ENCODE measurements around the gene ZBTB22. TPM values are rescaled to one million over a fixed set of nuclear protein-coding genes. Genes with fewer than 3 reads are reported as not detected.

ZBTB22 gene
- total RNA-seq, 6 experiments from 2014 or later: 15.2 to 19.9 (median 17.0) TPM

DNA sequence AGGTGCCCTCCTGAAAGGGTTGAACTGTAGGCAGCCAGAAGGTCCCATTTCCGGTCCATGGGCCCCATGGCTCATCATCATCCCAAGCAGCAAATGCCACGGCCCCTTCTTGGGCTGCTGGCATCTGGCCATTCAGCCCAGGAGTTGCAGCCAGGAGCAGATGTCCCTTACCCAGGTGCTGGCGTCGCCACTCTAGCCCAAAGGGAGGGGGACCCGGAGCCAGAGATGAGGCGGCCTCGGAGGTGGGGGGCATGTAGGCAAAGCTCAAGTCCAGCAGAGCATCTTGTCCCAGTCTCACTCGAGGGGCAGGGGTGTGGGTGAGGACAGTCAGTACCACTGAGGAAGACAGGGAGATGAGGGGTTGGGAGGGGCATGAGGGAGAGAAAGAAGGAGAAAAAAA is 12.5 kb downstream of the ZBTB22 start:
- TF ChIP-seq, protein P1, sequence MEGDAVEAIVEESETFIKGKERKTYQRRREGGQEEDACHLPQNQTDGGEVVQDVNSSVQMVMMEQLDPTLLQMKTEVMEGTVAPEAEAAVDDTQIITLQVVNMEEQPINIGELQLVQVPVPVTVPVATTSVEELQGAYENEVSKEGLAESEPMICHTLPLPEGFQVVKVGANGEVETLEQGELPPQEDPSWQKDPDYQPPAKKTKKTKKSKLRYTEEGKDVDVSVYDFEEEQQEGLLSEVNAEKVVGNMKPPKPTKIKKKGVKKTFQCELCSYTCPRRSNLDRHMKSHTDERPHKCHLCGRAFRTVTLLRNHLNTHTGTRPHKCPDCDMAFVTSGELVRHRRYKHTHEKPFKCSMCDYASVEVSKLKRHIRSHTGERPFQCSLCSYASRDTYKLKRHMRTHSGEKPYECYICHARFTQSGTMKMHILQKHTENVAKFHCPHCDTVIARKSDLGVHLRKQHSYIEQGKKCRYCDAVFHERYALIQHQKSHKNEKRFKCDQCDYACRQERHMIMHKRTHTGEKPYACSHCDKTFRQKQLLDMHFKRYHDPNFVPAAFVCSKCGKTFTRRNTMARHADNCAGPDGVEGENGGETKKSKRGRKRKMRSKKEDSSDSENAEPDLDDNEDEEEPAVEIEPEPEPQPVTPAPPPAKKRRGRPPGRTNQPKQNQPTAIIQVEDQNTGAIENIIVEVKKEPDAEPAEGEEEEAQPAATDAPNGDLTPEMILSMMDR (IDR thresholded peaks at IDR 0.05): no peak
- peak overlapping the region; percentile 11; the same call in 1 of the 2 replicates for H3K27ac Mint-ChIP-seq
- H3K4me3 Mint-ChIP-seq: no peak overlapping the region
- H3K27me3 Mint-ChIP-seq (ENCODE audit: insufficient read depth): peaks cover 2% of the 10 kb centered on the region
- H3K4me1 Mint-ChIP-seq (ENCODE audit: low read depth): peaks cover 17% of the 10 kb centered on the region
- DNase-seq: no peak
- no peaks in the 10 kb centered on the region for H3K9me3 Mint-ChIP-seq
- peaks cover 9% of the 10 kb centered on the region; the same call in 1 of the 2 replicates for H3K36me3 Mint-ChIP-seq (ENCODE audit: low read depth)

DNA sequence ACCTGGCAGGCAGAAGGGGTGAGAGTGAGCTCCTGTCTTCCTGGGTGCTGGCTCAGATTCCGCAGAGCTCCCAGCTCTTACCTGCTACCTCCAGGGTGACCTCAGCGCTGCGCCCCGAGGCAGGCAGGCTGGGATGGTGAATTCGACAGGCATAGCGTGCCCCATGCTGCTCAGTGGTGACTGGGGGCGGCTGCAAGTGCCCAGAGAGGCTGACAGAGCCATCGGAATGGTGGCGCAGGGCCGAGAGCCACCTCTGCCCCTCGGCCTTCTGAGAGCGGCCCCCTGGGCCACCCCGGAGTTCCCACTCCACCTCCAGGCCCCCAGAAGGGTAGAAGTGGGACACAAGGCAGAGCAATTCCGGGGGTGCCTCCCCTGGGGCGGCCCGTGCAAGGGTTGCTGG is 13.3 kb downstream of the ZBTB22 start:
- TF ChIP-seq, protein P1 (IDR thresholded peaks at IDR 0.05): no peak
- Mint-ChIP-seq H3K36me3 (ENCODE audit: low read depth) (peaks cover 14% of the 10 kb centered on the region; the same call in 1 of the 2 replicates), H3K27me3 (ENCODE audit: insufficient read depth) (peaks cover 10% of the 10 kb centered on the region), H3K4me1 (ENCODE audit: low read depth) (peaks cover 22% of the 10 kb centered on the region), H3K9me3 (no peaks in the 10 kb centered on the region), H3K27ac (no peak overlapping the region), H3K4me3 (no peak overlapping the region)
- DNase-seq: no peak

DNA sequence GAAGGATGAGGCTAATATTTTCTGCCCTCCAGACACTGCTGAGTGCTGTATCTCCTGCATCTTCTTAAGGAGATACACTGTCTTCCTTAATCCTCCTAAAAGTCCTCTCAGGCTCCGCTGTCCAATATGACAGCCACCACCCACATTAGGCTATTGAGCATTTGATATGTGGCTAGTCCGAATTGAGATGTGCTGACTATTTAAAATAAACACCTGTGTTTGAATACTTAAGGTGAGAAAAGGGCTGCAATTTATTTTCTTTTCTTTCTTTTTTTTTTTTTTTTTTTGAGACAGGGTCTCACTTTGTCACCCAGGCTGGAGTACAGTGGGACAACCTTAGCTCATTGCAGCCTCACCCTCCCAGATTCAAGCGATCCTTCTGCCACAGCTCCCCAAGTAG is 15.7 kb downstream of the ZBTB22 start:
- Mint-ChIP-seq H3K4me3 (no peak overlapping the region), H3K27ac (no peak overlapping the region; the same call in 1 of the 2 replicates), H3K9me3 (peaks cover 4% of the 10 kb centered on the region), H3K36me3 (ENCODE audit: low read depth) (0 out of 2 replicates have a peak, but pooled peaks cover 9% of the 10 kb centered on the region), H3K27me3 (ENCODE audit: insufficient read depth) (peaks cover 17% of the 10 kb centered on the region), H3K4me1 (ENCODE audit: low read depth) (peaks cover 27% of the 10 kb centered on the region)
- TF ChIP-seq, protein P1 (IDR thresholded peaks at IDR 0.05): no peak
- DNase-seq: no peak

DNA sequence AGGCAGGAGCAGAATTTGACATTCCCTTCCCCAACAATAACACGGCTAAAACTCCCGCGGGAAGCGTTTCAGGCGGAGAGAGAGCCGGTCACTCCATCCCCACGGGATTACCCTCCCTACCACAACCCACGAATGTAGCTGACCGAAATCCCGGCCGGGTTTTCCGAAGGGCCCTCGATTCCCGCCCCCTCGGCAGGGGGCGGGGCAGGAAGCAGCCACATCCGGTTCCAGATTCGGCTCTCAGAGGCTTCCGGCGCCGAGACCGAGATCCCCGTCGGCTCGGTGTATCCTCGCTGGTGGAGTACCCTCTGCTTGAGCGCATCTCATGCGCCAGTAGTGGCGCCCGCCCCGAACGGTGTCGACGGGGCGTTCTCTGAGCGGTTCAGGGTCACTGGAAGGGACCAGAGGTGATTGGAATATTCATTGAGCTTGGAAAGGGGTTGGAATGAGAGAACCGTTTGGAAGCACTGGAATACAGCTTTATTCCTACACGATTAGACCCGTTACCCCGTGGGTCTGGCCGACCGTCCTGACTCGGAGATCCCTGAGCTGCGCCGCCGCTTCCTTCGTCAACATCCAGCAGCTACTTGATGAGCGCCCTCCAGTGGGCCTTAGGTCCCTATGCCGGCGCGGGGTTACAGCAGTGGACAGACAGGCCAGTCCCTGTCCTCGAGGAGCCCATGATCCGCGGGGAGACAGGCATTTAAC is 18.2 kb downstream of the ZBTB22 start:
- peaks cover 31% of the 10 kb centered on the region for H3K4me1 Mint-ChIP-seq (ENCODE audit: low read depth)
- H3K27me3 Mint-ChIP-seq (ENCODE audit: insufficient read depth): peaks cover 17% of the 10 kb centered on the region
- peaks cover 13% of the 10 kb centered on the region; the same call in 1 of the 2 replicates for H3K36me3 Mint-ChIP-seq (ENCODE audit: low read depth)
- H3K9me3 Mint-ChIP-seq: peaks cover 4% of the 10 kb centered on the region
- peak overlapping the region; percentile 99 for H3K4me3 Mint-ChIP-seq
- TF ChIP-seq, protein P1 (IDR thresholded peaks at IDR 0.05): peak; percentile 87
- peak overlapping the region; percentile 99 for H3K27ac Mint-ChIP-seq
- peak; percentile 90 for DNase-seq

DNA sequence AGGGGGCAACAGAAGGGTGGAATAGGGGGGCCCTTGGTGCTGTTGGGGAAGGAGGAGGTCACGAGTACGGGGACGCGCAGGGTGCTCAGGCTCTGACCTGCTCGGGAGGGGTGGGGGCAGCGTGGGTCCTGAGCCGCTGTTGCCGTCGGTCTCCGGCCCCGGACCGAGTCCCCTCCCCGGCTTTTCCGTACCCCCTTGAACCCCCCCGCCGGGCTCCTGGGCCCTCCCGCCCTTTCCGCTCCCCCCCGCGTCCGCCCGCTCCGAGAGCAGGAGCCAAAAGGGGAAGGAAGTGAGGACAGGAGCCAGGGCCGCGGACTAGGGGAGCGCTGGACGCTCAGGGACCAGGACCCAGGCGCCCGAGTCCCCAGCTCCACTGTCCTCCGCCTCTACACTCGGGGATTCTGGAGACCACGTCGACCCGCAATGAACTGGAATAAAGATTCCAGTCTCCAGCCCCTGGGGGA is 18.7 kb downstream of the ZBTB22 start, which contains the start of gene RGL2:
TSS of gene RGL2 (minus strand) at position 170 of the 464 bp plus-strand sequence. CDS start 332 bp downstream, outside the sequence.
- TF ChIP-seq, protein P1 (IDR thresholded peaks at IDR 0.05): no peak
- Mint-ChIP-seq H3K36me3 (ENCODE audit: low read depth) (peaks cover 13% of the 10 kb centered on the region; the same call in 1 of the 2 replicates), H3K9me3 (peaks cover 4% of the 10 kb centered on the region), H3K27ac (peak within 1 kb of the TSS; percentile 99), H3K27me3 (ENCODE audit: insufficient read depth) (peaks cover 17% of the 10 kb centered on the region), H3K4me3 (peak within 1 kb of the TSS; percentile 99), H3K4me1 (ENCODE audit: low read depth) (peaks cover 31% of the 10 kb centered on the region)
- DNase-seq: no peak
